Measurements from ENCODE around the gene COX6A2.

- no peak for TF ChIP-seq EZH2 (IDR thresholded peaks at IDR 0.05; ENCODE audit: borderline replicate concordance, low read depth, low read length, severe bottlenecking)
- TF ChIP-seq, protein P1, sequence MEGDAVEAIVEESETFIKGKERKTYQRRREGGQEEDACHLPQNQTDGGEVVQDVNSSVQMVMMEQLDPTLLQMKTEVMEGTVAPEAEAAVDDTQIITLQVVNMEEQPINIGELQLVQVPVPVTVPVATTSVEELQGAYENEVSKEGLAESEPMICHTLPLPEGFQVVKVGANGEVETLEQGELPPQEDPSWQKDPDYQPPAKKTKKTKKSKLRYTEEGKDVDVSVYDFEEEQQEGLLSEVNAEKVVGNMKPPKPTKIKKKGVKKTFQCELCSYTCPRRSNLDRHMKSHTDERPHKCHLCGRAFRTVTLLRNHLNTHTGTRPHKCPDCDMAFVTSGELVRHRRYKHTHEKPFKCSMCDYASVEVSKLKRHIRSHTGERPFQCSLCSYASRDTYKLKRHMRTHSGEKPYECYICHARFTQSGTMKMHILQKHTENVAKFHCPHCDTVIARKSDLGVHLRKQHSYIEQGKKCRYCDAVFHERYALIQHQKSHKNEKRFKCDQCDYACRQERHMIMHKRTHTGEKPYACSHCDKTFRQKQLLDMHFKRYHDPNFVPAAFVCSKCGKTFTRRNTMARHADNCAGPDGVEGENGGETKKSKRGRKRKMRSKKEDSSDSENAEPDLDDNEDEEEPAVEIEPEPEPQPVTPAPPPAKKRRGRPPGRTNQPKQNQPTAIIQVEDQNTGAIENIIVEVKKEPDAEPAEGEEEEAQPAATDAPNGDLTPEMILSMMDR (IDR thresholded peaks at IDR 0.05; ENCODE audit: extremely low read depth in 1 of 2, insufficient read depth in 1 of 2, low read depth in 1 of 2, low read length in 2 of 2), result no peak
- no peak for TF ChIP-seq POLR2A (IDR thresholded peaks at IDR 0.05; ENCODE audit: low read depth, low read length)
- TF ChIP-seq POLR2AphosphoS5 (IDR thresholded peaks at IDR 0.05; ENCODE audit: insufficient read depth, low read depth, low read length), result no peak
- no peak for TF ChIP-seq GATA2 (IDR thresholded peaks at IDR 0.05; ENCODE audit: insufficient read depth, insufficient read length, low read depth, low read length)
- TF ChIP-seq MYC (IDR thresholded peaks at IDR 0.05; ENCODE audit: low read depth, low read length), result no peak
- no peak for TF ChIP-seq MAX (IDR thresholded peaks at IDR 0.05; ENCODE audit: insufficient read depth, insufficient read length)
- no peak for TF ChIP-seq FOS (IDR thresholded peaks at IDR 0.05; ENCODE audit: borderline replicate concordance, insufficient read depth, low read length)
Measured at GRCh38 chr16:31395647-31396046, 32.5 kb downstream of the COX6A2 start.
